ENCODE data around the gene MCCC2. TPM values are rescaled to one million over a fixed set of nuclear protein-coding genes. Genes with fewer than 3 reads are reported as not detected.
"Not testable (repeated sequence)": the region's sequence is repeated elsewhere in the genome, so short reads cannot be mapped to it uniquely, and the experiment has no call there.

Gene MCCC2
- total RNA-seq, 4 donors from 2014 or later, result 37.4 to 63.6 (median 53.1) TPM

DNA sequence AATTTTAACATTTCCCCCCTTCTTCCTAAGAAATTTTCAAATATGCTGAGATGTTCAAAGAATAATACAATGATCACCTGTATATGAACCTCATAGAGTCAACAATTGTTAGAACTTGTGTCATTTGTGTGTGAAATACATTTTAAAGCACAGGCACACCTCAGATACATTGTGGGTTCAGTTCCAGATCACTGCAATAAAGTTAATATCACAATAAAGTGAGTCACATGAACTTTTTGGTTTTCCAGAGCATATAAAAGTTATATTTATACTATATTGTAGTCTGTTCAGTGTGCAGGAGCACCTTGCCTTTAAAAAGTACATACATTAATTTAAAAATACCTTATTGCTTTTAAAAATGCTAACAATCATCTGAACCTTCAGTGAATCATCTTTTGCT, 50.0 kb downstream of the MCCC2 start:
- intact Hi-C loops (cut with DNase I), result no loop called here
- H3K4me1 ChIP-seq, result no peaks in the 10 kb centered on the region
- no peak for DNase-seq
- peaks cover under 1 to 99% (median 13%) of the 10 kb centered on the region in 3 donors for H3K36me3 ChIP-seq
- H3K27ac ChIP-seq, result no peak overlapping the region
- H3K4me3 ChIP-seq, result no peak overlapping the region
- no peaks in the 10 kb centered on the region for H3K9me3 ChIP-seq
- no peaks in the 10 kb centered on the region for H3K27me3 ChIP-seq
- no peak for TF ChIP-seq POLR2A (IDR thresholded peaks at IDR 0.05)
- TF ChIP-seq, protein P1, sequence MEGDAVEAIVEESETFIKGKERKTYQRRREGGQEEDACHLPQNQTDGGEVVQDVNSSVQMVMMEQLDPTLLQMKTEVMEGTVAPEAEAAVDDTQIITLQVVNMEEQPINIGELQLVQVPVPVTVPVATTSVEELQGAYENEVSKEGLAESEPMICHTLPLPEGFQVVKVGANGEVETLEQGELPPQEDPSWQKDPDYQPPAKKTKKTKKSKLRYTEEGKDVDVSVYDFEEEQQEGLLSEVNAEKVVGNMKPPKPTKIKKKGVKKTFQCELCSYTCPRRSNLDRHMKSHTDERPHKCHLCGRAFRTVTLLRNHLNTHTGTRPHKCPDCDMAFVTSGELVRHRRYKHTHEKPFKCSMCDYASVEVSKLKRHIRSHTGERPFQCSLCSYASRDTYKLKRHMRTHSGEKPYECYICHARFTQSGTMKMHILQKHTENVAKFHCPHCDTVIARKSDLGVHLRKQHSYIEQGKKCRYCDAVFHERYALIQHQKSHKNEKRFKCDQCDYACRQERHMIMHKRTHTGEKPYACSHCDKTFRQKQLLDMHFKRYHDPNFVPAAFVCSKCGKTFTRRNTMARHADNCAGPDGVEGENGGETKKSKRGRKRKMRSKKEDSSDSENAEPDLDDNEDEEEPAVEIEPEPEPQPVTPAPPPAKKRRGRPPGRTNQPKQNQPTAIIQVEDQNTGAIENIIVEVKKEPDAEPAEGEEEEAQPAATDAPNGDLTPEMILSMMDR (IDR thresholded peaks at IDR 0.05), result no peak

DNA sequence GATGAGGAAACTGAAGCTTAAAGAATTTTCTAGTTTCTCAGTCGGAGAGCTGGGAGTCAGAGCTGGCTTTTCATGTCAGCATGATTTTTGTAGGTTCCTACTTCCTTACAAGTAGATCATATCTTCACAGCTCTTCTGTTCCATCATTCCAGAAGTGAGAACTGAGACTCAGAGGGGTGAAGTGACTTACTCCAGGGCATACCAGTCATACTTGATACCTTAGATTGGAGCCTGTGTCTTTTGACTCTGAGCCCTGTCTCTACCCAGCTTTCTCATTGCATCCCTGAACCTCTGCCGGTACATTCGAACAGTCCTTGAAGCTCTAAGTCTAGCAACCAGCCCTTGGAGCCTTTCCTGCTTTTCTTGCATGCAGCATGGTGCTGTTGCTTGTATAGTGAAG, 53.3 kb downstream of the MCCC2 start:
- Histone ChIP-seq H3K27me3 (no peaks in the 10 kb centered on the region), H3K4me1 (no peaks in the 10 kb centered on the region), H3K36me3 (peaks cover 6 to 88% (median 16%) of the 10 kb centered on the region in 3 donors), H3K9me3 (no peaks in the 10 kb centered on the region), H3K4me3 (no peak overlapping the region), H3K27ac (no peak overlapping the region)
- intact Hi-C loops (cut with DNase I), result no loop called here
- no peak for DNase-seq
- WGBS, 2 donors, result 90 to 96% methylated on average over 3 of the region's 3 CpGs
- no peak for TF ChIP-seq POLR2A (IDR thresholded peaks at IDR 0.05)
- TF ChIP-seq, protein P1 (IDR thresholded peaks at IDR 0.05), result no peak

DNA sequence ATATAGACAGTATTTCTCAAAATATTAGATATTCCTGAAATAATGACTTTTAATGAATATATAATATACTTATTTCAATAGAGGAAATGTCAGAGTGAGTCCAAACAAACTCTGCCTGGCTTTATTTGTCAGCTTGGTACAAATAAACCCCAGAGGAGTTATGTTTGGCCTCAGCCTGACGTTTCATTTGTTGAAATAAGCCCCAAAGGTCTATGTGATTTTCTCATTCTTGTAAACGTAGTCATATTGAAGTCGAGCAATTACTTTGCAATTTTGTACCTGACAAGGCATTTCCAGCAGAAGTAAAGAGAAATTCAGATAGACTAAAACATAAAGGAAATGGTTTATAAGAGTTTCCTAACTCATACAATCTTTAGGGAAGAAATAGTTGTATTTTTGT, 57.9 kb downstream of the MCCC2 start:
- Histone ChIP-seq H3K9me3 (no peaks in the 10 kb centered on the region), H3K4me3 (no peak overlapping the region), H3K36me3 (peaks cover 9 to 89% (median 12%) of the 10 kb centered on the region in 3 donors), H3K27ac (no peak overlapping the region), H3K4me1 (no peaks in the 10 kb centered on the region), H3K27me3 (no peaks in the 10 kb centered on the region)
- TF ChIP-seq POLR2A (IDR thresholded peaks at IDR 0.05), result no peak
- WGBS, 2 donors, result 72 to 79% methylated on average over 3 of the region's 3 CpGs
- DNase-seq, result no peak
- intact Hi-C loops (cut with DNase I), result no loop called here

DNA sequence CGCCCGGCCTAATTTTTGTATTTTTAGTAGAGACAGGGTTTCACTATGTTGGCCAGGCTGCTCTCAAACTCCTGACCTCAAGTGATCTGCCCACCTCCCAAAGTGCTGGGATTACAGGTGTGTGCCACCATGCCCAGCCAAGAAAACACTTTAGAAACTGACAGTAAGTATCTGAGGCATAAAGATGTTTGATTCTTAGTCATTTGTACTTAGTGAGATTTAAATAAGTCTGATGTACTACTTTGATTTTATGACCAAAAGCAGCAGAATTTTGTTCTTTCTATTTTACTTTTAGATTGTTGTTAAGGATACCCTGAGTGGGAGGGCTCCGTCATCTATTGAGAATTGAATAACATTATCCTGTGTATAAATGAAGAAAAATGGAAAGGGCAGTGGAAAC, 63.8 kb downstream of the MCCC2 start:
- DNase-seq; intact Hi-C loops (cut with DNase I): not testable (repeated sequence)

DNA sequence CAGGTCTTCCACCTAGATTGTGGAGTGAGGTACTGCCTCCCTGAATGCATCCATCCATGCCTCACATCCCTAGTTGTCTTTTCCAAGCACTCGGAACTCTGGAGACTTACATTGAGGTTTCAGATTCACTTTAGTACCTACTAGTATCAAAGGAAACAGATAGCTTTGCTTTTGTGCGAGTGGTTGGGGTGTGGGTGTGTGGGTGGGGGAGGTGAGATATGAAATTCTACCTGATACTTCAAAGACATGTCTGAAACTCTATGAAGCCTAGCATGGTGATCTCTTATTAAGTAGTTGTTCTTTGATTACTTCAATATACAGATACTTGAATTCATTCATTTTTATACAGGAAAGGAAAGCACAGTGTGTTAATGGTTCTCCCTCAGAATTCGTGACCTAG, 64.4 kb downstream of the MCCC2 start:
- Histone ChIP-seq H3K9me3 (no peaks in the 10 kb centered on the region), H3K27ac (no peak overlapping the region), H3K27me3 (no peaks in the 10 kb centered on the region), H3K36me3 (peaks cover 3 to 92% (median 10%) of the 10 kb centered on the region in 3 donors), H3K4me1 (no peaks in the 10 kb centered on the region), H3K4me3 (no peak overlapping the region)
- intact Hi-C loops (cut with DNase I), result no loop called here
- DNase-seq, result no peak
- 90 to 98% methylated on average over 2 to 3 of the region's 3 CpGs for WGBS, 2 donors
- TF ChIP-seq, protein P1 (IDR thresholded peaks at IDR 0.05), result no peak
- TF ChIP-seq POLR2A (IDR thresholded peaks at IDR 0.05), result no peak

More for the DNA sequence above, 63.8 kb downstream of the MCCC2 start:
- H3K27me3 ChIP-seq, H3K9me3 ChIP-seq, H3K4me3 ChIP-seq, H3K4me1 ChIP-seq, H3K27ac ChIP-seq: not testable (repeated sequence)
- H3K36me3 ChIP-seq, result peaks cover 3 to 92% (median 10%) of the 10 kb centered on the region in 3 donors
- 98 to 100% methylated on average over 3 of the region's 3 CpGs for WGBS, 2 donors

DNA sequence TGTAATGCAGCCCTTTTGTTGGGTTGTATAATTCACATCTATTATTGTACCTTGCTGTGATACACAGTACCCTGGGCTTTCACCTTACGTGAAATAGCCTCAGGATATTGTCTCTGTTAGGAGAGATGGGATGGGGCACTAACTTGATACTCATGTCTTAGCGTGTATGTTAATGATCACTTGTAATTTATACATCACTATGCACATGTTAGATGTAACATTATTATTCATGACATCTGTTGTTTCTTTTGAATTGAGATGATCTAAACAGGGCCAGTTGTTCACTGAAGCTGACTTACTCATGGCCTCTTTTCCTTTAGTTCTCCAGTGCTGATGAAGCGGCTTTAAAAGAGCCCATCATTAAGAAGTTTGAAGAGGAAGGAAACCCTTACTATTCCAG, 65.2 kb downstream of the MCCC2 start:
- H3K36me3 ChIP-seq, result peaks cover 3 to 92% (median 10%) of the 10 kb centered on the region in 3 donors

More for the DNA sequence above, 65.2 kb downstream of the MCCC2 start:
- H3K27me3 ChIP-seq, result no peaks in the 10 kb centered on the region
- no peaks in the 10 kb centered on the region for H3K4me1 ChIP-seq
- H3K9me3 ChIP-seq, result no peaks in the 10 kb centered on the region
- intact Hi-C loops (cut with DNase I), result no loop called here
- no peak overlapping the region for H3K27ac ChIP-seq
- no peak for TF ChIP-seq POLR2A (IDR thresholded peaks at IDR 0.05)
- TF ChIP-seq, protein P1 (IDR thresholded peaks at IDR 0.05), result no peak
- H3K4me3 ChIP-seq, result no peak overlapping the region
- 57 to 80% methylated on average over 3 of the region's 3 CpGs for WGBS, 2 donors
- no peak for DNase-seq
